ENCODE data around the gene IL18BP. TPM values are rescaled to one million over a fixed set of nuclear protein-coding genes. Genes with fewer than 3 reads are reported as not detected.

The IL18BP gene
- total RNA-seq, 1 donor from 2014 or later: 2.9 TPM

GRCh38 chr11:71997594-71997993 is 1.1 kb upstream of the IL18BP start:
- no peaks in the 10 kb centered on the region for H3K27me3 ChIP-seq (ENCODE audit: control insufficient read depth, insufficient read depth, low read length)
- DNase-seq (ENCODE audit: low read depth): no peak
- TF ChIP-seq CTCF (IDR thresholded peaks at IDR 0.05; ENCODE audit: insufficient read depth, low read length, poor library complexity, severe bottlenecking): no peak
- no peak overlapping the region for H3K4me3 ChIP-seq (ENCODE audit: low read depth, low read length)
- H3K36me3 ChIP-seq (ENCODE audit: control insufficient read depth, insufficient read depth, low read length): peaks cover 2% of the 10 kb centered on the region

- no peak overlapping the region for H3K4me3 ChIP-seq (ENCODE audit: low read depth, low read length)
- TF ChIP-seq CTCF (IDR thresholded peaks at IDR 0.05; ENCODE audit: insufficient read depth, low read length, poor library complexity, severe bottlenecking): no peak
- H3K27me3 ChIP-seq (ENCODE audit: control insufficient read depth, insufficient read depth, low read length): no peaks in the 10 kb centered on the region
- peaks cover 2% of the 10 kb centered on the region for H3K36me3 ChIP-seq (ENCODE audit: control insufficient read depth, insufficient read depth, low read length)
- no peak for DNase-seq (ENCODE audit: low read depth)
Measured at GRCh38 chr11:71998061-71998460, 648 bp upstream of the IL18BP start.

GRCh38 chr11:71999362-71999761 is 653 bp downstream of the IL18BP start:
- H3K36me3 ChIP-seq (ENCODE audit: control insufficient read depth, insufficient read depth, low read length): peaks cover 2% of the 10 kb centered on the region
- no peak for DNase-seq (ENCODE audit: low read depth)

GRCh38 chr11:71999798-72000197 is 1.1 kb downstream of the IL18BP start:
- no peaks in the 10 kb centered on the region for H3K27me3 ChIP-seq (ENCODE audit: control insufficient read depth, insufficient read depth, low read length)
- H3K4me3 ChIP-seq (ENCODE audit: low read depth, low read length): no peak overlapping the region
- no peak for TF ChIP-seq CTCF (IDR thresholded peaks at IDR 0.05; ENCODE audit: insufficient read depth, low read length, poor library complexity, severe bottlenecking)
- peaks cover 3% of the 10 kb centered on the region for H3K36me3 ChIP-seq (ENCODE audit: control insufficient read depth, insufficient read depth, low read length)
- no peak for DNase-seq (ENCODE audit: low read depth)

More at GRCh38 chr11:71999362-71999761, 653 bp downstream of the IL18BP start:
- TF ChIP-seq CTCF (IDR thresholded peaks at IDR 0.05; ENCODE audit: insufficient read depth, low read length, poor library complexity, severe bottlenecking): no peak
- Histone ChIP-seq H3K4me3 (ENCODE audit: low read depth, low read length) (no peak overlapping the region), H3K27me3 (ENCODE audit: control insufficient read depth, insufficient read depth, low read length) (no peaks in the 10 kb centered on the region)

GRCh38 chr11:72000202-72000867 is 1.6 kb downstream of the IL18BP start:
- peaks cover 4% of the 10 kb centered on the region for H3K36me3 ChIP-seq (ENCODE audit: control insufficient read depth, insufficient read depth, low read length)
- TF ChIP-seq CTCF (IDR thresholded peaks at IDR 0.05; ENCODE audit: insufficient read depth, low read length, poor library complexity, severe bottlenecking): no peak
- H3K27me3 ChIP-seq (ENCODE audit: control insufficient read depth, insufficient read depth, low read length): no peaks in the 10 kb centered on the region
- DNase-seq (ENCODE audit: low read depth): no peak
- no peak overlapping the region for H3K4me3 ChIP-seq (ENCODE audit: low read depth, low read length)

- Histone ChIP-seq H3K4me3 (ENCODE audit: low read depth, low read length) (no peak overlapping the region), H3K36me3 (ENCODE audit: control insufficient read depth, insufficient read depth, low read length) (peaks cover 5% of the 10 kb centered on the region), H3K27me3 (ENCODE audit: control insufficient read depth, insufficient read depth, low read length) (no peaks in the 10 kb centered on the region)
- no peak for DNase-seq (ENCODE audit: low read depth)
- no peak for TF ChIP-seq CTCF (IDR thresholded peaks at IDR 0.05; ENCODE audit: insufficient read depth, low read length, poor library complexity, severe bottlenecking)
Measured at GRCh38 chr11:72001285-72001684, 2.6 kb downstream of the IL18BP start.
